Measurements from ENCODE around the gene ACOX2. TPM values are rescaled to one million over a fixed set of nuclear protein-coding genes. Genes with fewer than 3 reads are reported as not detected.

ACOX2 gene
- total RNA-seq, 1 donor from 2014 or later: 20.1 TPM

DNA sequence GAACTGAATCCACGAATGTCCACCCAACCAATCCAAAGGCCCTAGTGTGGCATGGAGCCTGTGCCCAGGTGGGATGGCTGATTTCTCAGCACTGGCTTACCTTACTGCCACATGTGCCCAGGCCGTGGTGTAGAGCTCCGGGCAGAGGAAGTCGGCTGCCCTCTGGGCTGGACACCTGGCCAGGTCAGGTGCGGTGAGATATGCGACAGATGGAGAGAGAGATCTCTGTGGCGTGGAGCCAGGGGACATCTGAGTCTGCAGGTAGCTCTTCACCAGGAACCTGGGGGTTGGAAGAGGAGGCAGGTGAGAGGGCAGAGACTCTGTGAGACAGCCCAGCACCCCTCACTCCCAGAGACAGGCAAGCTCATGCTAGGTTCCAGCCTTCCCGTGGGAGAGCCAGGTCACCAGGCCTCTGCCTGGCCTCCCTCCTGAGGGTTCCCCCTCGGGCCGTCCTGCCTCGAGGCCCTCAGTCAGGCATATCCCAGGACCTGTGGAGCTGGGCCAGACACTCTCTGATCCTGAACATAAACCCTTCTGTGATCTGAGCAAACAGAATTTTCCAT lies 12.6 kb downstream of the ACOX2 start:
- TF ChIP-seq, protein P1, sequence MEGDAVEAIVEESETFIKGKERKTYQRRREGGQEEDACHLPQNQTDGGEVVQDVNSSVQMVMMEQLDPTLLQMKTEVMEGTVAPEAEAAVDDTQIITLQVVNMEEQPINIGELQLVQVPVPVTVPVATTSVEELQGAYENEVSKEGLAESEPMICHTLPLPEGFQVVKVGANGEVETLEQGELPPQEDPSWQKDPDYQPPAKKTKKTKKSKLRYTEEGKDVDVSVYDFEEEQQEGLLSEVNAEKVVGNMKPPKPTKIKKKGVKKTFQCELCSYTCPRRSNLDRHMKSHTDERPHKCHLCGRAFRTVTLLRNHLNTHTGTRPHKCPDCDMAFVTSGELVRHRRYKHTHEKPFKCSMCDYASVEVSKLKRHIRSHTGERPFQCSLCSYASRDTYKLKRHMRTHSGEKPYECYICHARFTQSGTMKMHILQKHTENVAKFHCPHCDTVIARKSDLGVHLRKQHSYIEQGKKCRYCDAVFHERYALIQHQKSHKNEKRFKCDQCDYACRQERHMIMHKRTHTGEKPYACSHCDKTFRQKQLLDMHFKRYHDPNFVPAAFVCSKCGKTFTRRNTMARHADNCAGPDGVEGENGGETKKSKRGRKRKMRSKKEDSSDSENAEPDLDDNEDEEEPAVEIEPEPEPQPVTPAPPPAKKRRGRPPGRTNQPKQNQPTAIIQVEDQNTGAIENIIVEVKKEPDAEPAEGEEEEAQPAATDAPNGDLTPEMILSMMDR (IDR thresholded peaks at IDR 0.05): no peak
- Histone ChIP-seq H3K27me3 (no peaks in the 10 kb centered on the region), H3K9me3 (no peaks in the 10 kb centered on the region), H3K4me1 (no peaks in the 10 kb centered on the region), H3K36me3 (no peaks in the 10 kb centered on the region), H3K4me3 (no peak overlapping the region), H3K27ac (no peak overlapping the region)
- intact Hi-C loops (cut with DNase I): no loop called here
- DNase-seq (no peak), ATAC-seq (no peak)

DNA sequence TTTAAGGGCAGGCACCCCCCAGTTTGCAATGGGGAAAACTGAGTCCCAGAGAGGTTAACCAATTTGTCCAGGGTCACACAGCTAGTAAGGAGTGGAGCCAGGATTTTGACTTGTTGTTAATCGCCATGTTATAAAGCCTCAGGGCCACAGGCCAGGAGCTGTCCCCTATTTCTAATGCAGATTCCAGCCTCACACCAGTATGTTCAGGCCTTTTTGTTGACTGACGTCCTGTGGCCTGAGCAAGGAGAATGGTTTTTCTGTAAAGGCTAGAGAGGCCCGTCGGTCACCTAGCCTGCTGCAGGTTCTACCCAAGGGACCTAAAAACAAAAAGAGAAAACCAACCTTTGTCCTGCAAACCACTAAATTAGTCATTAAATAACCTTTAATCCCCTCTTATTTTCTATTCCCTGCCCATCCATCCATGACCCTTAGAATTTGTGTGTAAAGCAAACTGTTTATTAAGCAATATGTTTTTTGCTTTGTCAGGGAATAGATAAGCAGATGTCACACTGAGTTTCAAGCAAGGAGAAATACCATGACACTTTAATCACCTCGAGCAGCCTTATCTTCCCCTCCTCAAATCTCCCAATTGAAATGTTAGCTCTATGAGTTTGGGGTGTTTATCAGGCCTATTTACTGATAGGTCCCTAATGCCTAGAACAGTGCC lies 14.1 kb downstream of the ACOX2 start:
- H3K36me3 ChIP-seq: no peaks in the 10 kb centered on the region
- TF ChIP-seq, protein P1 (IDR thresholded peaks at IDR 0.05): no peak
- H3K27ac ChIP-seq: no peak overlapping the region
- DNase-seq (no peak), ATAC-seq (no peak)
- H3K9me3 ChIP-seq: no peaks in the 10 kb centered on the region
- H3K4me3 ChIP-seq: no peak overlapping the region
- intact Hi-C loops (cut with DNase I): no loop called here
- no peaks in the 10 kb centered on the region for H3K4me1 ChIP-seq
- no peaks in the 10 kb centered on the region for H3K27me3 ChIP-seq

DNA sequence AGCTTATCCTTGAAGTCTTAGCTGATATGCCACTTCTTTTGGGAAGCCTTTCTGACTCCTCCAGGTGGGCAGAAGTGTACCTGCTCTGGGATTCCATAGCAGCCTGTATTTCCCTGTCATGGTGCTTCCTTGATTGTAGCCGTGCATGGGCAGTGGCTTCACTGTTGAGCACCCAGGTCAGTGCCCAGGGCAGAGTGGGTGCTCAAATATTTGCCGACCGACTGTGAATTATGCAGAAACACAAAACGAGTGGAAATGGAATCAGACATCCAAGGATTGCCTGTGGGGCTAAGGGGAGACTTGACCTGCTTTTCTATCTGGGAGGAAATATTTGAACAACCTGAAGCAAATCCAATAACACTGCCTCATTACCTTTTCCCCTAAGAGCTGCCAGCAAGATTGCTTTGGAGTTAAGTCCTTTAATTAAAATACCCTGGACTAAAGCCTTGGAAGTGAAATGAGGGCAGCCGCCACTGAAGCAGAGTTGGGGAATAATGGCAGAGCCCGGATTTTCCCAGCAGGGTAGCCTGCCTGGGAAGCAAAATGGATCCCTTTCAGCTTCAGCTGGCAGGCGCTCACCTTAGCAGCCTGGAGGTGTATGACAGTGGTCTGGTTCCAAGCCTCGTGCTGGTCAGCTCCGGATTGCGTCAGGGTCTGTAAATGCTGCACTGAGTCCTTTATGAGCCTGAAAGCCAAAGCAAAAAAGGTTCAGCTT lies 14.9 kb downstream of the ACOX2 start:
- Histone ChIP-seq H3K36me3 (no peaks in the 10 kb centered on the region), H3K9me3 (no peaks in the 10 kb centered on the region), H3K4me3 (no peak overlapping the region), H3K27ac (no peak overlapping the region), H3K4me1 (no peaks in the 10 kb centered on the region), H3K27me3 (no peaks in the 10 kb centered on the region)
- intact Hi-C loops (cut with DNase I): no loop called here
- DNase-seq: no peak
- TF ChIP-seq, protein P1 (IDR thresholded peaks at IDR 0.05): no peak
- peak; percentile 43 for ATAC-seq

DNA sequence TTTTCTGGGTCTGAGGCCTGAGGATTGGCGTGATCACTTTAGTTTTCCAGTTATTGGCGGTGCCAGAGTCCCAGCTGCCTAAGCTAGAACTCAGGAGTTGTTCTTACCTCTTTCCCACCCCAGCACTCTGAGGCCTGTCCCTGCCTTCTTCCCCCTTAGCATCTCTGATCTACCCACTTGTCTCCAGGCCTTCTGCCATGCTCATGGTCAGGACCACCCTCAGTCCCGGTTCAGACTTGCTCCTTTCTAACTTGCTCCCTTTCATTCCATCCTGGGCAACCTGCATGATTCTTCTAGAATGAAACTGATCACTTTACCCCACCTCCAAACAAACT lies 15.7 kb downstream of the ACOX2 start:
- DNase-seq: no peak
- H3K4me1 ChIP-seq: no peaks in the 10 kb centered on the region
- ATAC-seq: no peak
- H3K9me3 ChIP-seq: no peaks in the 10 kb centered on the region
- H3K27me3 ChIP-seq: no peaks in the 10 kb centered on the region
- TF ChIP-seq, protein P1 (IDR thresholded peaks at IDR 0.05): no peak
- no peak overlapping the region for H3K27ac ChIP-seq
- H3K36me3 ChIP-seq: peaks cover 6% of the 10 kb centered on the region
- intact Hi-C loops (cut with DNase I): no loop called here
- H3K4me3 ChIP-seq: no peak overlapping the region

DNA sequence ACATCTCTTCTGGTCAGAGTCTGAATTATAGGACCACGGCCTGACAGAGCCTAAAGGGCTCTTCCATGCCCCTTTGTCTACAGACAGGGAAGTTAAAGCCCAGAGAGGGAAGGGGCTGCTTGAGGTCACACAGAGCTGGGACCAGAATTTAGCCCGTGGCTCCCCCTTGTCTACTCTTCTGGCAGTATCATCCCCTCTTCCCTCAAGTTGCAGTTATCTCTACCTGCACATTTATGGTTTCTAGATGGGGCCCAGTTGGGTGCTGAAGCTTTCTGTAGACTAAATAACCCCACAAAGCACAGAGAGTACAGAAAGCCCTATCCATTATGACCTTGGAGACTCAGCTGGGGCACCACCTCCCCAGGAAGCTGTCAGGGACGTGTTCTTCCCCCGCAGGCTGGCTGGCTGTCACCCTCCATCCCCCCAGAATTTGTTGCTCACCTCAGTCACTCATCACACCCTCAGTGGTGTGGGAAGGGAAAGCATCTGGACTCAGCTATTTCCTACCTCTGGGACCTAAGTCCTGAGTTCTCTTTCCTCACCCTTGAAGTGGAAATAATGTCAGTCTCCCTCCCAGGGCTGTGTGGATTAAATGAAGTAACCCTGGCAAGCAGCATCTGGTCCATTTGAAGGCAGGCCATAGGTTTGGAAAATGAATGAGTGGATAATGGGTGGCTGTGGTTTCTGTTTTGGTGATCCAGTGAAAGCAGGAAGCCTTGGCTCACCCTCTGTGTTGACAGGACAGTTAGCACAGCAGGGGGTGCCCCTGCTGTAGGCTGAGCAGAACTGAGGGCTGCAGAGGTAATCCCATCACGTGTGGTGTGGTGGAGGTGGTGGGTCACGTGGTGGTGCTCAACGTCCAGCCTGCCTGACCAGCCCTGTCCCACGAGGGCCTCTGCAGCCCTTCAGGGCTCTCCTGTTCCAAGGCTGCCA lies 16.3 kb downstream of the ACOX2 start:
- ATAC-seq (no peak), DNase-seq (no peak)
- intact Hi-C loops (cut with DNase I): no loop called here
- Histone ChIP-seq H3K27ac (no peak overlapping the region), H3K36me3 (peaks cover 12% of the 10 kb centered on the region), H3K4me3 (no peak overlapping the region), H3K4me1 (no peaks in the 10 kb centered on the region), H3K27me3 (no peaks in the 10 kb centered on the region), H3K9me3 (no peaks in the 10 kb centered on the region)
- TF ChIP-seq, protein P1 (IDR thresholded peaks at IDR 0.05): no peak
